Measurements from ENCODE around the gene LILRA6.
"Not testable (repeated sequence)": the region's sequence is repeated elsewhere in the genome, so short reads cannot be mapped to it uniquely, and the experiment has no call there.

The LILRA6 gene

DNA sequence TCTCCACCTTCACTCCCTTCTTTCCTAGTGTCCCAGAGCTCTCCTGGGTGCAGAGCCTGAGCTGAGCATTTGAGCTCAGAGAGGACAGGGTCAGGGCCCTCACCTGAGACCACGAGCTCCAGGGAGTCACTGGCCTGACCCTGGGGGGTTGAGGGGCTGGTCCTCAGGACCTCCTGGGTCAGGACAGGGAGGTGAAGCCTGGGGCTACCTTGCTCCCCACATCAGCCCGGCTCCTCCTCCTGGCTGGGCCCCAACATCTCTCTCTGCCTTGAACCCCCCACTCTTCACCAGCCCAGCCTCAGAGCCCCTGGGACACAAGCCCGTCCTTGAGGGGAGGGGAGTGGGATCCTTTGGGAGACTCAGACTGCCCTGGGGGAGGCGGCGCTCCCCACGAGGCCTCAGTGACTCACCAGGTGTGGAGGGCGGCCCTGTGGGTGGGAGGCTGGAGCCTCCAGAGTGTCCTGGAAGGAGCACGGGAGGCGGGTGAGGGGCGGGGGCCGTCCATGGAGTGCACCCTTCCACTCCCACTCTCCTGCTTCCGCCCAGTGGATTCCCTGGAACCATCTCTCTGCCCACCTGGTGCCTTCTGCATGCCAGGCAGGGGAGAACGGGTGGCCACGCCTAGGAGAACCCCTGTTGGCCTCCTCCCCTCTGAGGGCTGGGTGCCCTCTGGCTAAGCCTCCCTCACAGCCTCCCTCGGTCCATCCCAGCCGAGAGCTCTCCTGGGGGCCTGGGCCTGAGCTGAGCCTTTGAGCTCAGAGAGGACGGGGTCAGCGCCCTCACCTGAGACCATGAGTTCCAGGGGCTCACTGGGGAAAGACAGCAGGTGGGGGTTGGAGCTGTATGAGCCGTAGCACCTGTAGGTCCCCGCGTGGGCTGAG, 2.9 kb downstream of the LILRA6 start:
- in situ Hi-C loops (cut with MboI; ENCODE audit: low sequenced_read_pairs): not testable (repeated sequence)

DNA sequence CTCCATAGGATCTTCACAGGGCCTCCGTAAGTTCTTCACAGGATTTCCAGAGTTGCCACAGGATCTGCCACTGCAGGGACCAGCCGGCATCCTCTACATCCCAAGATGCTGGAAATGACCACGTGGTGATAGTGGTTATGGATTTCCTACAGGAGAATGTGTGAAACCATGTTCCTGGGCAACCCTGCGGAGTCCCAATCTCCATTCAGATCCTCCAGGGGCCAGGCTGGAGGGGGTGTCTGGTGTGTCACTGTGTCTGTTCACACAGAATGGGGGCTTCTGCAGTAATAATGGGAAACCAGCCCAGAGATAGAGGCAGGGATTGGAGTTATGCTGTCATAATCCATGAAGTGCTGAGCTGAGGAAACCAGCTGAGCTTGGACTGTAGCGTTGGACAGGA, 8.6 kb downstream of the LILRA6 start:
- in situ Hi-C loops (cut with MboI; ENCODE audit: low sequenced_read_pairs): no loop called here

DNA sequence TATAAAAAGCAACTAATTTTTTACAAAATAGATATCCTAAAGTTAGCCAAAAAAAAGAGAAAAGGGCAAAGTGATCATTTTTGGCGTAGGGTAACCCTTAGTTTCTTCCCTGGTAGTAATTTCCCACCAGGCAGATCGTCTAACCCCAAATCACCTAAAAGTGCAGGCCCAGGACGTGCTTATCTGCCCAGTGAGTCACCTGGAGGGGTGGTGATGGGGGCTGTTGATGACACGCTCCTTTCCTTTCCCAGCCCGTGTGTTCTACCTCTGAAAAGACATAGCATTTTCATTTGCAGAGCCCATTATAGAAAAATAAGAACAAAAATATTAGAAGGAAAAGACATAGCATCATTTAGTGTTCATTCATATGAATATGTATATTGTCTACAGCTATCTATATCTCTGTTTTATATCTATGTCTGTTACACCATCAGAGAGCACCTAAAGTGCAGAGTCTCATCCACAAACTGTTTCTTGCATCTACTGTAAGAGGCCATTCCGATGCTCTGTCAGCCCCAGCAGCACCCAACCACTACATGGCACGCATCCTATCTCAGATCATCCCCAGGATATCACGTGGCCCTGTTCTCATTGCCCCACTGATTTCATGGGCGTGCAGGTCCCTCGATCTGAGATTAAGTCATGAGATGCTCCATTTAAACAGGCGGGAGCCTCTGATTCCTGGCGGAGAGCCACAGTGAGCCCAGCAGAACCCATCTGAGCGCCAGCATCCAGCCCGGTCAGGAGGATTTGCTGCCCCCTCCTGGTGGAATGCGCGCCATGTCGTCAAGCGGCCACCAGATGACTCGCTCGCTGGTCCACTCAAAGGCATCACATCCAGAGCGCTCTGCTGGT, 11.3 kb downstream of the LILRA6 start:
- in situ Hi-C loops (cut with MboI; ENCODE audit: low sequenced_read_pairs): no loop called here

DNA sequence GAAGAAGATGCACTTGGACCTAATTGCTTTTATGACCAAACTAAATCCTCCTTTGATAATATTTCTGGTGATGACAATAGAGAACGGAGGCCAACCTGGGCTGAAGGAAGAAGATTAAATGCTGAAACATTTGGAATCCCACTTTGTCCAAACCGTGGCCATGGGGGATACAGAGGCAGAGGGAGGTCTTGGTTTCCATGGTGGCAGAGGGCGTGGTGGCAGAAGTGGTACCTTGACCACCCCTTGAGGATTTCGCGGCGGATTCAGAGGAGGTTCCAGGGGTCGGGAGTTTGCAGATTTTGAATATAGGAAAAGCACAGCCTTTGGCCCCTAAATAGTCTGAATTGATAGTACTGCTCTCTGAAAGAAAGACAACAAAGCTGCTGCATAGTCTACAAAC, 12.6 kb downstream of the LILRA6 start:
- in situ Hi-C loops (cut with MboI; ENCODE audit: low sequenced_read_pairs): no loop called here

DNA sequence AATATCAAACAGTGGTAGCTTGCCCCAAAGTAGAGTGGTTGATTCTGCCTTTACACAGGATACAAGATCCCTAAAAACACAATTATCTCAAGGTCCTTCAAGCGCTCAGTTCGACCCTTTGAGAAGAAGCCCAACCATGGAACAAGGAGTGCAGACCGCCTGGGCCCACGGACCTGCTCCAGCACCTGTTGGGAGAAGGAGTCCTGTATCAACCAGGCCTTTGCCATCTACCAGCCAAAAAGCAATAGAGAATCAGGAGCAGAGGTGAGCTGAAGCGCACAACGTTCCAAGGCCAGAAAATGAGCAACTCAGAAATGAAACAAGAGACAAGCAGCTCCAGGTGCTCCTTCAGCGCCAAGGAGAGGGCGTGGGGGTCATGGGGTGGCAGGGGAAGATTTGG, 13.4 kb downstream of the LILRA6 start:
- in situ Hi-C loops (cut with MboI; ENCODE audit: low sequenced_read_pairs): no loop called here

DNA sequence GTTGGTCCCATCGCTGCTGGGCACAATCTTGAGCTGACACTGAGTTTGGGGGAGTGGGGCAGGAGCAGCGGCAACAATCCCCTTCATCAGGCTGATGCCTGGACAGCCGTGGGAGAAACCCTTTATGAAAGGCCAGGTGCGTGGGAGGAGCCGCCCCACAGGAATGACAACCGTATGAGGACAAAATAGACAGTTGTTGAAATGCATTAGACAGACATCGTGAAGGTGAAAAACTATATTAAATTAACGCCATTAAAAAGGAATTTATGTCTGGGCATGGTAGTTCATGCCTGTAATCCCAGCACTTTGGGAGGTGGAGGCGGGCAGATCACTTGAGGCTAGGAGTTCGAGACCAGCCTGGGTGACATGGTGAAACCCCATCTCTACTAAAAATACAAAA, 18.0 kb downstream of the LILRA6 start:
- in situ Hi-C loops (cut with MboI; ENCODE audit: low sequenced_read_pairs): not testable (repeated sequence)

DNA sequence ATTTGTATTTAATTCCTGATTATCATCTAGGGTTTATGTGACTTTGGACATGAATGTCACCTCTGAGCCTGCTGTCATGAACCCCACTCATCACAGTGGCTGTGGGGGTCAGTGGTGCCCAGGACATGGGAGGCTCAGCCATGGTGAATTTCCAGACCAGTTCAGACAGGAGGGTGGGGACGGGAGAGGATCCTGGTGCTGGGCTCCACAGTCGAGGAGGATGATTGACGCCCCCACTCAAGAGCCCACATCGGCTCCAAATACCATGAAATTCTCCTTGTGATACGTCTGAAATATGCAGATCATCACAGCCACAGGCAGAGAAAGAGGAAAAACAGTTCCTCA, 18.7 kb downstream of the LILRA6 start:
- in situ Hi-C loops (cut with MboI; ENCODE audit: low sequenced_read_pairs): not testable (repeated sequence)

DNA sequence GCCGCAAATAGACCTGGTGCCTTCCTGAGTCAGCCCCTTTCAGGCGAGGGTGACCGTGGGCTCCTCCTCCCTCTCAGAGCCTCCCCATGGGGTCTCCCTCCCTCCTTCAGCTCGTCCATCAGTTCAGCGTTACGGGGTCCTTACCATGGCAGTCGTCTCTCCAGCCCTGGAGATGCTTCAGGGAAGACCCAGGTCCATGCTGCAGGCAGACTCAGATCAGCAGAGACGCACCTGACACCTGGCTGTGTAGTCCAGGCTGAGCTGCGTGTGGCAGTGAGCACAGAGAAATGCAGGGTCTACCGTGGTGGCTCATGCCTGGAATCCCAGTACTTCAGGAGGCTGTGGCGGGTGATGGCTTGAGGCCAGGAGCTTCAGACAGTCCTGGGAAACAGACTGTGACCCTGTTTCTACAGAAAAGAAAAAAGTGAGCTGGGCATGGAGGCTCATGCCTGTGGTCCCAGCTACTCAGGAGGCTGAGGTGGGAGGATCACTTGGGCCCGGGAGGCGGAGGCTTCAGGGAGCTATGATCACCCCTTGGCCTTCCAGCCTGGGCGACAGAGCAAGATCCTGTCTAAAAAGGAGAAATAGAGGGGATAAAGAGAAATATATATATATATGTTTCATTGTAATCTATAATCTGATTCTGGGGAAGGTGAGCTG, 19.2 kb downstream of the LILRA6 start:
- in situ Hi-C loops (cut with MboI; ENCODE audit: low sequenced_read_pairs): not testable (repeated sequence)

DNA sequence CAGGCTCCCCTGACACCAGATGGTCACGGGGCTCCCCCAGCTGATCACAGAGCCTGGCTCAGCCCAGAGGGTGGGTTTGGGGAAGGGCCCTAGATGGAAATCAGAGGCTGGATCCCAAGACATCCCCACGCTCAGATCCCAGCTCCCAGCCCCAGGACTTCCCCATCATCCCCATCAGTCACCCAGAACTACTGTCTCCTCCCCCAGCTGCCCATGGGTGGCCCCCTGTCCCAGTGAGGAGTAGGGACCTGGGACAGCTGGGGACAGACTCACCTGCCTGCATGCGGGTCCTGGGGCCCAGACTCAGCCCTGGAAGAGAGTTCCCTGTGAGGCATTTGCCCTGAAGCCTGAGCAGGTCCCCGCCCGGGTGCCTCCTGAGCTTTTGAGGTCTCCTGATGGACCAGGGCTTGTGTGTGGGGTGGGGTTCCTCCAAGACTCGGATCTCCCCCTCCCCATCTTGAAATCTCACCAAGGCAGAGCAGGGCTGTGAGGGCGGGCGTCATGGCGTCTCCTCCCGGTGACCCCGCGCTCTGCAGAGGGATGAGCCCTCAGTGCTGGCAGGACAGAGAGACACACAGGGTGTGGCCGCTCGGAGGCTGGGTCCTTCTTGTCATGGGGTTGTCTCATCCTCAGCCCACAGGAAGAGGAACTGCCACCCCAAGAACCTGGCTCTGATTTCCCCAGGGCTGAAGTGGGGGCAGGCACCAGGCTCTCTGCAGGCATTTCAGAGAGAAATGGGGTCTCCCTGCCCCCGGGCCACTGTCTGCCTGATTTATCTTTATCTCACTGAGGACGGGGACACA, 19.9 kb downstream of the LILRA6 start, which contains the start of gene LILRB3:
Gene LILRB3 (minus strand): TSS at position 534 of the 803 bp plus-strand sequence. CDS start 31 bp downstream, at position 503.
- in situ Hi-C loops (cut with MboI; ENCODE audit: low sequenced_read_pairs): not testable (repeated sequence)

DNA sequence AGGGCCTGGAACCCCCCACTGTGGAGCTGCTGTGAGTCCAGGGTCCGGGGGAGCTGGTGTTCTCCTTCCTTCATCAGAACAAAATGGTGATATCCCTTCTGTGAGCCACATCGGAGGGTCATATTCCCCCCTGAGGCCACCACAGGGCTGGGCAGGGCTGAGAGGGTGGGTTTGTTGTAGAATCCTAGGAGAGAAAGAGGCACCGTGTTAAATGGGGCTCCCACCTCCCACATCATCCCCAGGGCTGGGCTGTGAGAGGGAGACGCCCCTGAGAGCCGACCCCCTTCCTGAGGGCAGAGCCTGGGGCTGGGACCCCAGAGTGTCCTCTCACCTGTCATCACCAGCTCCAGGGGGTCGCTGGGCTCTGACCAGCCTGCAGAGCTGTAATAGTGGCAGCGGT, 20.6 kb downstream of the LILRA6 start:
- in situ Hi-C loops (cut with MboI; ENCODE audit: low sequenced_read_pairs): not testable (repeated sequence)

DNA sequence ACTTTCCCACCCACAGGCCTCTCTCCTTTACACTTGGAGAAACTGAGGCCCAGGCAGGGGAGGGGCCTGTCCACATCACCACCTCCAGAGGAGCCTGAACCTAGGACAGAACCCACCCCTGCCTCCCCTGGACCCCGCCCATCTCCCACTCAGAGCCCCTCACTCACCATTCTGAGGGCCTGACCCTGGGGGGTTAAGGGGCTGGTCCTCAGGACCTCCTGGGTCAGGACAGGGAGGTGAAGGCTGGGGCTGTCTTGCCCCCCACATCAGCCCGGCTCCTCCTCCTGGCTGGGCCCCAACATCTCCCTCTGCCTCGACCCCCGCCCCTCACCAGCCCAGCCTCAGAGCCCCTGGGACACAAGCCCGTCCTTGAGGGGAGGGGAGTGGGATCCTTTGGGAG, 22.9 kb downstream of the LILRA6 start:
- in situ Hi-C loops (cut with MboI; ENCODE audit: low sequenced_read_pairs): not testable (repeated sequence)

DNA sequence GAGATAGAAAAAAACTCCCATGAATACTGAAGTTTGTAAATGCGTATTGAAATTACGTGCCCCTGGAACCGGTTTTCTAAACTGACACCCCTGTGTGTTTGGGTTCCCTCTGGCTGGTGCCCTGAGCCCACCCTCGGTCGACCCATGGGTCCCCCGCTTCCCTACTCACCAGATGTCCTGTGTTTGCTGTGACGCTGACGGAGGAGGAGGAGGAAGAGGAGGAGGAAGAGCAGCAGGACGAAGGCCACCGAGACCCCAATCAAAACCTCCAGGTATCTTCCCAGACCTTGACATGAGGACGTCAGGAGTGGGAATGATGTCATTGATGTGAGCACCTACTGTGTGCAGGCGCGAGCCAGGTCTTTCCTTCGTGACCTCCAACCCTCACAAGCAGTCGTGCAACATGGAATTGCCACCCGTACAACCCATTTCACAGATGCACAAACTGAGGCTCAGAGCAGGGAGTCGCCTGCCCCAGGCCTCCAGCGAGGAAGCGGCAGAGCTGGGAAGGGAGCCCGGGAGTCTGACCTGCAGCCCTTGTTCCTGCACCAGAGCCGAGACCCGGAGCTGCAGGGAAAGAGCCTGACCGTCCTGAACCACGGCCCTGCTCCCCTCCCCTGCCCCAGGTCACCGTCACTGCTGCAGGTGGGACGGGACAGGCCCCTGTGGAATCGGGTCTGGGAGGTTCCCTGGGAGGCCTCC, 23.5 kb downstream of the LILRA6 start:
- in situ Hi-C loops (cut with MboI; ENCODE audit: low sequenced_read_pairs): no loop called here

DNA sequence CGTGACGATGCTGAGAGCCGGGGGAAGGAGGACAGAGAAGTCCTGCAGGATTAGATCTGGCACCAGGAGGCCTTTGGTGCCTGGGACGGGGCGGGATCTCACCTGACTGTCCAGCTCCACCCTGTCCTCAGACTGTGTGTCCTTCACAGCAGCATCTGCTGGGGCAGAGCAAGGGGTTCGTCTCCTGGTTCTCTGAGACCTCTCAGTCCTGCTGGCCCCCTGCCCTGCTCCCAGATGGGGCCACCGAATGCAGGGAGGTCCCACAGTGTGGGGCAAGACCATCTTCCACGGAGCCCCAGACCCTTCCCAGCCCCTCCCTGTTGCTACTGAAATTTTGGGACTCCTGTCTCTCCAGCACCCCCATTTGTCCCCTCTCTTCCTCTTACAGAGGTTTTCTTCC, 24.3 kb downstream of the LILRA6 start:
- in situ Hi-C loops (cut with MboI; ENCODE audit: low sequenced_read_pairs): no loop called here

DNA sequence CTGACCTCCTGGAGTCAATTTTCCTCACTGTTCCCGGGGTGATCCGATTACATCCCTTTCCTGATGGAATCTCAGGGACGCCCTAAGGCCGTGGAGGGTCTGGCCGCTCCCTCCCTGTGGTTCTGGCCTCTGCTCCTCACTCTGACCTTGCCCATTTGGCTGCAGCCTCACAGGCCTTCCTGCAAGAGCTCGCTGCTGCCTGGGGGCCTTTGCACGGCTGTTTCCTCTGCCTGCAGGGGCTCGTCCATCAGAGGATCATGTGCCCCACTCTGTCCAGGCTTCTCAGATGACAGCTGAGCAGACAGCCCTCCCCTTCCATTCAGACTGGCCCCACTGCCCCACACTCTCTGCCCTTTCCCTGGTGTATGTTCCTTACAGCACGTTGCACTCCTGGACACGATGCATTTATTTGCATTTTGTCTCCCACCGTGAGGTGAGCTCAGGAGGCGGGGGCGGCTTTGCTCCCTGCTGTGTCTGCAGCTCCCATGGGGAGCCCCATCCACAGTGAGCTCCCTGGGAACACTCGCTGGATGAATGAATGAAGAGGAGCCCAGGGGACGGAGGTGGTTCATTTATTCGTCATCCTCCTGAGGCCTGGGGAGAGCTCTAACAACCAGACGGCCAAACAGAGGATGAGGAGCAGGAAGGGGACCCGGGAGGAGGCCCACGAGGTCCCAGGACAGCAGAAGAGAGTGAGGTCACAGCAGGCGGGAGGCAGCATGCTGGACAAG, 24.9 kb downstream of the LILRA6 start:
- in situ Hi-C loops (cut with MboI; ENCODE audit: low sequenced_read_pairs): not testable (repeated sequence)

DNA sequence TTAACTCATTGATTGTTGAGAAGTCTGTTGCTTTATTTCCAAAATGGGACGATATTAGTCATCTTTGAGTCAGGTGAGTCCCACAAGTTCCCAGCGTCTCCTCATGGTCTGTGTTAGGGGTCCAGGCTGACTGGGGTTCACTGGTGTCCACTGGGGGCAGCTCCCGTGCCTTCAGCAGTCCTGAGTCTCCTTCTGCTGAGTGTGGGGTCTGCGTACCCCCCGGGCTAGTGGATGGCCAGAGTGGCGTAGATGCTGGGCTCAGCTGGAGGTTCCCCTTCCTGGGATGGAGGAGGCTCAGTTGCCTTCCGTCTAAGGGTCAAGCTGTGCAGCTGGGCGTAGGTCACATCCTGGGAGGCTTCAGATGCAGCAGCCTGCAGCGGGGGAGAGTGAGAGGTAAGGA, 25.7 kb downstream of the LILRA6 start:
- in situ Hi-C loops (cut with MboI; ENCODE audit: low sequenced_read_pairs): no loop called here

DNA sequence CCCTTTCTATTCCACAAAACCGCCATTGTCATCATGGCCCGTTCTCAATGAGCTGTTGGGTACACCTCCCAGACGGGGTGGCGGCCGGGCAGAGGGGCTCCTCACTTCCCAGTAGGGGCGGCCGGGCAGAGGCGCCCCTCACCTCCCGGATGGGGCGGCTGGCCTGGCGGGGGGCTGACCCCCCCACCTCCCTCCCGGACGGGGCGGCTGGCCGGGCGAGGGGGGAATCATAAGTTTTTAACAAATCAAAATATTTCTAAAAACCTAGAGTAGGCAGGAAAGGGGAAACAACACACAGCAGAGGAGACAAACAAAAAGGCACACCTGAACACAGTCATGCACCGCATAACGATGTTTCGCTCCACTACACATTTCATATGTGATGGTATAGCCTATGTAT, 27.9 kb downstream of the LILRA6 start:
- in situ Hi-C loops (cut with MboI; ENCODE audit: low sequenced_read_pairs): not testable (repeated sequence)

DNA sequence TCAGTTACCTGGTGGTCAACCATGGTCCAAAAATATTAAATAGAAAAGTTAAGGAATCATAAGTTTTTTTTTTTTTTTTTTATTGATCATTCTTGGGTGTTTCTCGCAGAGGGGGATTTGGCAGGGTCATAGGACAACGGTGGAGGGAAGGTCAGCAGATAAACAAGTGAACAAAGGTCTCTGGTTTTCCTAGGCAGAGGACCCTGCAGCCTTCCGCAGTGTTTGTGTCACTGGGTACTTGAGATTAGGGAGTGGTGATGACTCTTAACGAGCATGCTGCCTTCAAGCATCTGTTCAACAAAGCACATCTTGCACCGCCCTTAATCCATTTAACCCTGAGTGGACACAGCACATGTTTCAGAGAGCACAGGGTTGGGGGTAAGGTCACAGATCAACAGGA, 28.4 kb downstream of the LILRA6 start:
- in situ Hi-C loops (cut with MboI; ENCODE audit: low sequenced_read_pairs): not testable (repeated sequence)

DNA sequence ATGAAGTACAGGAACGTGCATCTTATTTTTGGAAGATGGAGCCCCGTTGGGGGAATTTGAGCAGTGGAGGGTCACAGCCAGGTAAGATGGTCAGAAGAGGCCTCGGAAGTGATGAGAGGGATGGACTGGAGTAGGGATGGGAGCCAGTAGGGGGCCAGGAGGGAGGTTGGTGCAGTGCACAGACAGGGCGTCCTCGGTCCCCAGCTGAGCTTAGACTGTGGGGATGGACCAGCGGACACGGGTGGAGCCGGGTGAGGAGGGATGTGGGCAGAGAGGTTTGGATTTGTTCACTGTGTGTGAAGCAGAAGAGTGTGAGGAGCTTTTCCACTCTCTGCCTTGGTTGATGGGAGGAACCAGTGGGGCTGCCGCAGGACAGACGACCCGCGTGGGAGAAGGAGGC, 31.4 kb downstream of the LILRA6 start:
- in situ Hi-C loops (cut with MboI; ENCODE audit: low sequenced_read_pairs): no loop called here

DNA sequence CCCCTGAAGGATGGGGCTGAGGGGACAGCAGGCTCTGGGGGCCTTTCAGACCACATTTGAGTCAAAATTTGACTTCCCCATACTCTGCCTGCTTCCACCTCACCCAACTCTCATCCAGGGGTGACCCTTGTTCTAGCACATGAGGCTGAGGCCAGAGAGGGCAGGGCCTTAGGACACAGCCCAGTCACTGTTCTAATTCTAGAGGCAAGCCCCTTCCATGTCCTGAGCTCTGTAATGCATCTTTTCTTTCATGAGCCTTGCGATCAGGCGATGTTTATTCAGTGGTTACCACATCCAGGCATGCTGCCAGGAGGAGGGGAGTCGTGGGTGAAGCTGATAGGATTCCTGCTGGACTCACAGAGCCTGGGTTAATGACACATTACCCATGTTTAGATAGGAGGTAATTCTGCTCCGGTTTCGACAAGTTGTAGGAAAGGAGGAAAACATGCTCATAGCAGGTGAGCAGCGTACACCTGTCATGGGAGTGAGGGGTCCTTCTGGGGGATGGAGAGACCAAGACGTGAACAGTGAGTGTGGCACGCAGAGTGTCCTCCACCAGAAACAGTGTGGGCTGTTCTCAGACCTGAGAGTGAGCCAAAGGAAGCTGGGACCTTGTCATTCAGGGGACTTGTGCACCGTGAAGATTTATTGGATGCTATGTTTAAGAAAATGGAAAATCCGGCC, 32.6 kb downstream of the LILRA6 start:
- in situ Hi-C loops (cut with MboI; ENCODE audit: low sequenced_read_pairs): no loop called here
